COLO829 (cell line): ENCODE measurements around the gene LMX1B.
"Not testable (repeated sequence)": the region's sequence is repeated elsewhere in the genome, so short reads cannot be mapped to it uniquely, and the experiment has no call there.

Source experiments
- DNase-seq: peaks from one replicate; pipeline ENCODE4 v3.0.0; 2012; ENCODE audit warnings: low spot score

LMX1B gene

GRCh38 chr9:126696401-126697145 lies 82.8 kb downstream of the LMX1B start:
- DNase-seq, result no peak

- no peak for DNase-seq
Observed at GRCh38 chr9:126697330-126697729, 83.6 kb downstream of the LMX1B start.

DNA sequence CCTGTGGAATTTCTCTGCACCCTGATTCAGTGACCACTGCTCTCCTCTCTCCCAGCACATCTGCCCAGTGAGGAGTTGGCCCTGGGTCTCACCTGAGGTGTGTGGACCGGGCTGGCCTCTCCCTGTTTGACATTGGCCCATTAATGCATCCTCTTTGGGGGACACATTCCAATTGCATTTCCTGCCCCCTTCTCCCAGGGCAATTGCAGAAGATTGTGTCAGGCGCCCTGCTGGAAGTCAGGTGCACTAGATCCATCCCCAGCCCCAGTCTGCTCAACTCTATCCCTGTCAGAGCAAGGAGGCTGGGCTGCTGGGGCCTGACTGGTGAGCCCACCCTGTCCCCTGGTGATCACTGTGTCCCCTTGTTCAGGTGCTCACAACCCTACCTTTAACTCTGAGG lies 84.5 kb downstream of the LMX1B start:
- DNase-seq, result no peak

GRCh38 chr9:126698756-126699155 lies 85.0 kb downstream of the LMX1B start:
- no peak for DNase-seq

DNA sequence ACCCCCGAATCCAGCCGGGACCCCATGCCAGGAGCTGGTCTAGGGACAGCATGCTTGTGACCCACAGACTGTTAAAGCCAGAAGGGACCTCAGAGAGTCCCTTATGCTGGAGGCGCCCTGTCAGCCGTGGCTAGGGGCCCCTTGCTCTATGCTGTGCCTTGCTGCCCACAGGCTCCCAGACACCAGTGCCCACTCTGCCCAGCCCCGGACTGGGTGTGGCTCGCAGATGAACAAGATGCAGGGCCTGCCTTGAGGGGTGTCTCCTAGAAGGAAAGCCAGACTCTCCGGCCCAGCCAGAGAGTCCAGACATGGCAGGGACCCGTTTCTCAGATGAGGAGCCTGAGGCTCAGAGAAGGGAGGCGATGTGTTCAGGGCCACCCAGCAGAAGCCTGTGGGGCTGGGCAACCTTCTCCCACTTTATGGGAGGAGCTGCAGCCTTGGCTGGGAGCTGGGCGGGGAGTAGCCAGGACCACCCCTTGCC lies 85.7 kb downstream of the LMX1B start:
- DNase-seq, result no peak

GRCh38 chr9:126700296-126700695 lies 86.6 kb downstream of the LMX1B start:
- no peak for DNase-seq

DNA sequence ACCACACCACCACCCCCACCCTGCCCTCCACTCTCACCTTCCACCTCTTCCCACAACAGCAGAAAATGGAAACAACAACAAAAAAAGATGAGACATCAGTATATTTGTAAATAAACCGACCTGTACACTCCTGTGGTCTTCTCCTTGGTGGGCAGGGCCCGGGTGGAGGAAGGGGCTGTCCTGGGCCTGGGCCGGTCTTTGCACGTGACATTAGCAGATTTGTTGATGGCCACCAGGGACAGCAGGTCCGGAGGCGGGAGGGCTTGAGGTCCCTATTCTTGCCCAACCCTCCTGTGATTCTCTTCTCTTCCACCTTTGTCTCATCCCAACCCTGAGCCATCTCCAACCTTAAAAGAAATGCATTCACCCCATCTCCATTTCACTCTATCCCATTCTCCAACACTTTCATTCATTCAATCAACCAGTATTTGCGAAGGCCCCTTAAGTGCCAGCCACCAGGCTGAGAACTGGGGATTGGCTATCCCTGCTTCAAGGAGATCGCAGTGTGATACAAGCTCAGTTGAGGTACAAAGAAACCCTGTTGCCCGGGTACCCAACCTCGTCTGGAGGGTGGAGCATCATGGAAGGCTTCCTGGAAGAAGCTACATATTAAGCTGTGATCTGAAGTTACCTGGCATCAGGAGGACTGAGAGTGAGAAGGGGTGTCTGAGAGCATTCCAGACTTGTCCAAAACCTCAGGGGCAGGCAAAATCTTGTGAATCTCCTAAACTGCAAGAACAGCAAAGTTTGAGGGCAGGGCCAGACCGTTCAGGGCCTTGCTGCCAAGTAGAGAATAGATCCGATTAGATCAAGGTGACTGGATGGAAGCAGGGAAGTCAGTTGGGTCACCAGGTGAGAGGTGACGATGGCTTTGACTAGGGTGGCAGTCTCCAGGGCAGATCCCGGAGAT lies 87.4 kb downstream of the LMX1B start:
- DNase-seq, result no peak

- DNase-seq, result no peak
Observed at GRCh38 chr9:126701813-126702140, 88.0 kb downstream of the LMX1B start.

DNA sequence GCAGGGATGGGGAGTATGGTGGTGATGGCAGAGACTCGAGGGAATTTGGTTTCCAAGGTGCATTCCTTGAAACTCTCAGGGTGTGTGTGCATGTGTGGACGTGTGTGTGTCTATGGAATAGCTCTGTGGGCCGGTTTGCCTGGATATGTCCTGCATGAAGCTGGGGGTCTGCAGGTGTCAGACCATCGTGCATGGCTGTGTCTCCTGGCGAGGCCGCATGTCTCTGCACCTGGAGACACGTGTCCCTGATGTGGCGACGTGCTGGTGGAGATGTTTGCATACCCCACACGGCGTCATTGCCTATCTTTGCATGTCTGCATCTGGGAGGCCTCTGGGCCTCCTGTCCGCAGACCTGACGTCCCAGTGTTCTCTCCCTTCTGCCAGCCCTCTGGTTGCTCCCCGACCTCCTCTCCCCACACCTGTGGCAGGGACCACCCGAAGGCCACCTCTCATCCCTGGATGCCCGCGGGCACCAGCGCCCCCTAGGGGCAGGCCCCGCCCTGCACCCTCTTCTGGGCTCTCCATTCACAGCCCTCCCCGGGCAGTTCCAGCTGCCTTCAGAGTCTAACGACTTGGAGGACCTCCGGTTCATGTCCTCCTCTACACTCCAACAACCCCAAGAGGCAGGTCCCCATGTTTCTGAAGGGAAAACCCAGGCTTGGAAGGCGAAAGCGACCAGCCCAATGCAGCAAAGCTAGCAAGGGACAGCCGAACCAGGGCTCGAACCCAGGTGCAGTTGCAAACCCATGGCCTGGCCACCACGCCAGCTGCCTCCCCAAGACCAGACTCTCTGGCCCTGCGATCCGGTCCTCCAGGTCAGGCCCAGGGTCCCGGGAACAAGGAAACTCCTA lies 88.6 kb downstream of the LMX1B start:
- DNase-seq, result peak; percentile 58

DNA sequence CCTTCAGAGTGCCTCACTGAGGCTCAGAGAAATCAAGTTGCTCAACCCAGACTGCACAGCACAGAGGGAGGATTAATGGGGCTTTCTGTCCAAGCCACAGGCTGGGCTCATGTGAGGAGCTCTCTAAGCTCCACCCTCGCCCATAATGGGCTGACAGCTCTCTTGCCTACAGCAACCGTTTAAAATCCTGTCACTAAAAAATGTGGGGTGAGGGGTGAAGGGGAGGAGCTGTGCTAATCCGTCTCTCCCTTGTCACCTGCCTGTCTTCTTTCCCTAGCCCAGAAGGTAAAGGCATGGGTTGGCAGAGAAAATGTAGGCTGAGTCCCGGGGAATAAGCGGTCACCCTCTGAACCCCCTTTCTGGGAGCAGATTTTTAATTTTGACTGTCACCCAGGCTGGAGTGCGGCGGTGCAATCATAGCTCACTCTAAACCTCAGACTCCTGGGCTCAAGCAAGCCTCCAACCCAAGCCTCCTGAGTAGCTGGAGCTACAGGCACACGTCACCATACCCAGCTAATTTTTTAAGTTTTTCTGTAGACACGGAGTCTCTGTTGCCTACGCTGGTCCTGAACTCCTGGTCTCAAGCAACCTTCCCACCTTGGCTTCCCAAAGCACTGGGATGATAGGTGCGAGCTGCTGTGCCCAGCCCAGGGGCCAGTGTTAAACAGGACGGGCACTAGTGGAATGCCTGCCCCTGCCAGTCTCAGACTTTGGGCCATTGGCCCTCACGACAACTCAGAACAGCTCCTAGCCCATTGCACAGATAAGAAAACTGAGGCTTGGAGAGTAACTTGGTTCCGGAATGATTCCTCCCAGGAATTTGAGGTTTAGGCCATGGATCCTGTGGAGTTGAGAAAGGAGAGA lies 89.5 kb downstream of the LMX1B start:
- DNase-seq, result no peak

DNA sequence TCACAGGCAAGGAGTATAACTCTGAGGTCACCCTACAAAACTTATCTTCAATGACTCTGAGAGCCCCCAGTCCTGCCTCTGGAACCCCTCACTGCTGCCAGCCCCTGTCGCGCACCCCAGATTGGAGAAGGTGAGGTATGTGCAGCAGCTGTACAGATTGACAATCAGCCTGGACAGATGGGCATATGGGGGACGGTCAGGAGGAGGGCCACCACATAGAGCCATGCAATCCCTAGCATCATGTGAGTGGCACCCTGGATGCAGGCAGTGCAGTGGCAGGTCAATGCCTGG lies 90.1 kb downstream of the LMX1B start:
- no peak for DNase-seq

GRCh38 chr9:126704157-126704891 lies 90.6 kb downstream of the LMX1B start:
- DNase-seq, result peak; percentile 88

DNA sequence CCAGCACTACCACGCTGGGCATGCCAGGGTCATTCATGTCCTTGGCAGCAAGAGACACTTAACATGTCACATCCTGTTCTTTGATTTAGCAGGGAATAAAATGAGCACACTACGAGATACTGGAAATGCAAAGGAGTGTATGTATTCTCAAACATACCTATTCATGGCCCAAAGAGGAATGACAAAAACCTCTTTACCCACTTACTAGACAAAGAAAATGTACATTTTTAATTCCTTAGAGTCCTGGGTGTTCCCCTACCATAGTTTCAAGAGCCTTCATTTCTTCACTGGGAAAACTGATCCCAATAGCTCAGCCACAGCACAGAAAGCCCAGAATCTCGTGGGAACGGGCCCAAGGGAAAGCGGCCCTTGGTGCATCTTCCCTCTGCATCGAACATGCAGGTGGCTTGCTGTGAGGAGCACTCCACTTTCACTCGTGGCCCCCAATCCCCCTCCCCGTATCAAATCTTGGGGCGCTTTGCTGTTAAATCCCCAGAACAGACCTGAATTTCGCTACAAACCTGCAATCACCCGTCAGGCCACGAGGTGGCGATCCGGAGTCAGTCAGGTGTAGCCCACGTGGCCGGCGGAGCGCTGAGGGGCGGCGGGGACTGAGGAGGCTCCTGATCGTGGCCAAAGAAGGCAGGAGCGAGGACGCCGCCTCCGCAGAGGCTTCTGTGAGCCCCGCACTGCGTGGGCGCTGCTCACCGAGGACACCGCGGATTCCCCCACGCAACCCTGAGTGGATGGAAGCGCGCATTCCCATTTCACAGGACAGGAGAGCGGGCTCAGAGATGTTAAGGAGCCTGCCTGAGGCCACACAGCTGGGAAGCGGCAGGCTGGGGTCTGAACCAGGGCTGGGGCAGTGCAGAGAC lies 91.4 kb downstream of the LMX1B start:
- peak; percentile 86 for DNase-seq

GRCh38 chr9:126705767-126706697 lies 92.3 kb downstream of the LMX1B start:
- peak; percentile 73 for DNase-seq

DNA sequence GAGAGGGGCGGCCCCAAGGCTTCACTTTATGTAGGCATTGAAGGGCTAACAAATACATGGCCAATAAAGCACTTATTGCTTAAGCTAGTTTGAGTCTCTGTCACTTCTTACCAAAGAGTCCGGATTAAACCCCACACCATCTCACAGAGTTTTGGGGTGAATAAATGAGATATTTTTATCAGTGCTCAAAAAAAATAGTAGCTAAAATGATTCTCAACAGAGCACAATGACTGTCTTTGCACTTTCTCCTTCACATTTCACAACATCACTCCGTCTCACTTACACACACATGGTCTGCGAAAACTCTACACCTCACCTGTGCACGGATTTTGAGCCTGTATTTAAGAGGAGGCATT lies 92.9 kb downstream of the LMX1B start:
- DNase-seq, result no peak

DNA sequence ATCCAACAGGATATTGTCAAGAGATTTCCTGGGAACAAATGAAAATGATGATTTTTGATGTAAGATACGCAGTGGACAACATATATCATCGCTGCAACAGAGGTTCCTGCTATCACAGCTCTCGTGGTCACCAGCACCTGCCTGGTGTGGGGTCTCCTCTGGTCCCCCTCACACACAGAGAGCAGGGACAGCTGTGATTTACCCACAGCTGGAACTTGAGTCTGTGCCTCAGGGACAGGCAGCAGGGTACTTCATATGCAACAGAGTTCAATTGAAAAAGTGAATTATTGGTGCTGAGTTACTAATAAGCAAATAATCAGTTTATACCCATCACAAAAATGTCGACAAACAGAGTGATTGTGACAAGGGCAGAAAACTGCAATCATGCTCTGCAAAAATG lies 93.4 kb downstream of the LMX1B start:
- DNase-seq, result no peak

DNA sequence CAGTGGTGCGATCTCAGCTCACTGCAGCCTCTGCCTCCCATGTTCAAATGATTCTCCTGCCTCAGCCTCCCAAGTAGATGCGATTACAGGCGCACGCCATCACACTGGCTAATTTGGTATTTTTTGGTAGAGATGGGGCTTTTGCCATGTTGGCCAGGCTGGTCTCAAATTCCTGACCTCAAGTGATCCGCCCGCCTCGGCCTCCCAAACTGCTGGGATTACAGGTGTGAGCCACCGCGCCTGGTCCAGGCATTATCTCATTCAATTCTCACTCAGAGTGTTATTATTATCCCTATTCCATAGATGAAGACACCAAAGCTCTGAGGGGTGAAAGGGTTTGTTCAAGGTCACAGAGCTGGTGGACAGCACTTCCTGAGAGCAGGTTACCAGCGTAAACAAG lies 94.0 kb downstream of the LMX1B start:
- not testable (repeated sequence) for DNase-seq

GRCh38 chr9:126708178-126708577 lies 94.5 kb downstream of the LMX1B start:
- no peak for DNase-seq

GRCh38 chr9:126709241-126709640 lies 95.5 kb downstream of the LMX1B start:
- no peak for DNase-seq
